CD4-positive, alpha-beta T cell treated with Interleukin-1 beta for 1 hour (primary cell): ENCODE data around the gene DBI.

Experiments
- DNase-seq, 2 donors: peaks; one replicate each; pipeline ENCODE4 v3.0.0-alpha.2; 2020 to 2022

Gene DBI

GRCh38 chr2:119366649-119367471 lies at the start of gene DBI, which contains the start of gene C2orf76:
DBI (plus strand) TSS chr2:119366977; CDS start chr2:119367052, 75 bp downstream.
C2orf76 (minus strand) TSS chr2:119366834; CDS start chr2:119339959, 26,875 bp downstream.
- DNase-seq, result peak; percentile 92 to 93

GRCh38 chr2:119317554-119317953 lies 49.2 kb upstream of the DBI start:
- no peak for DNase-seq

GRCh38 chr2:119319593-119319992 lies 47.2 kb upstream of the DBI start:
- no peak for DNase-seq

- DNase-seq, result no peak
Observed at GRCh38 chr2:119323459-119323858, 43.3 kb upstream of the DBI start.

- DNase-seq, result no peak
Observed at GRCh38 chr2:119324685-119325270, 42.0 kb upstream of the DBI start.

- no peak for DNase-seq
Observed at GRCh38 chr2:119326938-119327337, 39.8 kb upstream of the DBI start.

- DNase-seq, result no peak
Observed at GRCh38 chr2:119327431-119327830, 39.3 kb upstream of the DBI start.

GRCh38 chr2:119332953-119333352 lies 33.8 kb upstream of the DBI start:
- DNase-seq, result no peak

- no peak for DNase-seq
Observed at GRCh38 chr2:119333360-119333759, 33.4 kb upstream of the DBI start.

GRCh38 chr2:119333833-119334232 lies 32.9 kb upstream of the DBI start:
- DNase-seq, result no peak

- DNase-seq, result no peak
Observed at GRCh38 chr2:119337749-119338148, 29.0 kb upstream of the DBI start.

GRCh38 chr2:119338272-119338671 lies 28.5 kb upstream of the DBI start:
- no peak for DNase-seq

- peak; percentile 49 to 63 for DNase-seq
Observed at GRCh38 chr2:119338826-119339561, 27.8 kb upstream of the DBI start.

GRCh38 chr2:119339562-119339923 lies 27.2 kb upstream of the DBI start:
- no peak for DNase-seq

GRCh38 chr2:119341684-119342083 lies 25.1 kb upstream of the DBI start:
- DNase-seq, result no peak

GRCh38 chr2:119349289-119349688 lies 17.5 kb upstream of the DBI start:
- no peak for DNase-seq

GRCh38 chr2:119350311-119350998 lies 16.3 kb upstream of the DBI start:
- DNase-seq, result no peak

GRCh38 chr2:119352357-119352756 lies 14.4 kb upstream of the DBI start:
- DNase-seq, result peak in 1 of 2 donors; percentile 24

- no peak for DNase-seq
Observed at GRCh38 chr2:119354860-119355259, 11.9 kb upstream of the DBI start.

- no peak for DNase-seq
Observed at GRCh38 chr2:119359774-119360173, 7.0 kb upstream of the DBI start.

- DNase-seq, result no peak
Observed at GRCh38 chr2:119360423-119360966, 6.3 kb upstream of the DBI start.

- no peak for DNase-seq
Observed at GRCh38 chr2:119364798-119365197, 2.0 kb upstream of the DBI start.

- DNase-seq, result no peak
Observed at GRCh38 chr2:119365436-119365835, 1.3 kb upstream of the DBI start.
